SK-N-SH treated with all-trans-retinoic acid at 6 μM for 48 hours (cell line): ENCODE results near the gene CLEC16A.

Experiments used
- ATAC-seq: fragments of 200-7000 bp; cut with Tn5 transposase; 3 replicates; pipeline ENCODE4 v1.9.1; 2020; ENCODE audit warnings: mild to moderate bottlenecking, moderate library complexity
- ARNTL ChIP-seq: fragments of 450-650 bp; formaldehyde crosslinking; IDR thresholded peaks from 2 replicates; pipeline ENCODE4 v1.5.0; 2020; ENCODE audit warnings: low read depth, mild to moderate bottlenecking, moderate library complexity, borderline replicate concordance
- BACH2 ChIP-seq: fragments of 250-450 bp; sonication (Bioruptor Pico); IDR thresholded peaks from 2 replicates; pipeline ENCODE4 v1.9.0; 2021; ENCODE audit warnings: mild to moderate bottlenecking, borderline replicate concordance
- CREB5 ChIP-seq: fragments of 250-450 bp; sonication (Bioruptor Pico); IDR thresholded peaks from 2 replicates; pipeline ENCODE4 v1.5.1; 2020; ENCODE audit warnings: low read depth, mild to moderate bottlenecking, moderate library complexity
- CSDC2 ChIP-seq: fragments of 250-450 bp; sonication (Bioruptor Pico); IDR thresholded peaks from 2 replicates; pipeline ENCODE4 v1.5.0; 2020; ENCODE audit warnings: mild to moderate bottlenecking, moderate library complexity
- ESRRG ChIP-seq: fragments of 250-450 bp; sonication (Bioruptor Pico); IDR thresholded peaks from 2 replicates; pipeline ENCODE4 v1.6.1; 2021; ENCODE audit warnings: mild to moderate bottlenecking
- GLIS3 ChIP-seq: fragments of 250-450 bp; sonication (Bioruptor Pico); IDR thresholded peaks from 2 replicates; pipeline ENCODE4 v1.5.0; 2020; ENCODE audit warnings: mild to moderate bottlenecking, moderate library complexity
- ISL1 ChIP-seq: fragments of 250-450 bp; sonication (Bioruptor Pico); IDR thresholded peaks from 2 replicates; pipeline ENCODE4 v2.1.2; 2022; ENCODE audit warnings: mild to moderate bottlenecking, moderate library complexity
- OSR1 ChIP-seq: fragments of 250-450 bp; sonication (Bioruptor Pico); IDR thresholded peaks from 2 replicates; pipeline ENCODE4 v1.8.0; 2022; ENCODE audit warnings: moderate library complexity, mild to moderate bottlenecking, inconsistent platforms
- PPARA ChIP-seq: fragments of 250-450 bp; sonication (Bioruptor Pico); IDR thresholded peaks from 2 replicates; pipeline ENCODE4 v1.5.0; 2020; ENCODE audit warnings: mild to moderate bottlenecking, borderline replicate concordance
- RARB ChIP-seq: fragments of 250-450 bp; sonication (Bioruptor Pico); IDR thresholded peaks from 2 replicates; pipeline ENCODE4 v1.8.0; 2021; ENCODE audit warnings: mild to moderate bottlenecking, moderate library complexity
- SNAI2 ChIP-seq: fragments of 250-450 bp; sonication (Bioruptor Pico); IDR thresholded peaks from 2 replicates; pipeline ENCODE4 v1.5.0; 2020; ENCODE audit warnings: mild to moderate bottlenecking, moderate library complexity
- TCF4 ChIP-seq: fragments of 250-450 bp; sonication (Bioruptor Pico); IDR thresholded peaks from 2 replicates; pipeline ENCODE4 v1.8.0; 2021; ENCODE audit warnings: mild to moderate bottlenecking, moderate library complexity, borderline replicate concordance
- TOX ChIP-seq: fragments of 250-450 bp; sonication (Bioruptor Pico); IDR thresholded peaks from 2 replicates; pipeline ENCODE4 v1.8.0; 2021; ENCODE audit warnings: mild to moderate bottlenecking, moderate library complexity, borderline replicate concordance
- TSHZ2 ChIP-seq: fragments of 250-450 bp; sonication (Bioruptor Pico); IDR thresholded peaks from 2 replicates; pipeline ENCODE4 v1.5.0; 2020; ENCODE audit warnings: mild to moderate bottlenecking, moderate library complexity
- ZC3H10 ChIP-seq: fragments of 250-450 bp; sonication (Bioruptor Pico); IDR thresholded peaks from 2 replicates; pipeline ENCODE4 v1.5.1; 2021; ENCODE audit warnings: mild to moderate bottlenecking, moderate library complexity
- ZFP3 ChIP-seq: fragments of 250-450 bp; sonication (Bioruptor Pico); IDR thresholded peaks from 2 replicates; pipeline ENCODE4 v1.5.0; 2020; ENCODE audit warnings: mild to moderate bottlenecking, moderate library complexity
- ZFP30 ChIP-seq: fragments of 450-650 bp; formaldehyde crosslinking; IDR thresholded peaks from 2 replicates; pipeline ENCODE4 v1.5.0; 2022; ENCODE audit warnings: mild to moderate bottlenecking, moderate library complexity
- ZNF565 ChIP-seq: fragments of 450-650 bp; formaldehyde crosslinking; conservative IDR thresholded peaks from 2 replicates; pipeline ENCODE4 v1.5.0; 2020; ENCODE audit warnings: low read depth, mild to moderate bottlenecking, moderate library complexity
- ZNF70 ChIP-seq: fragments of 450-650 bp; formaldehyde crosslinking; IDR thresholded peaks from 2 replicates; pipeline ENCODE4 v1.5.0; 2020; ENCODE audit warnings: mild to moderate bottlenecking, moderate library complexity
- ZNF8 ChIP-seq: fragments of 450-650 bp; formaldehyde crosslinking; IDR thresholded peaks from 2 replicates; pipeline ENCODE4 v1.5.0; 2020; ENCODE audit warnings: mild to moderate bottlenecking, moderate library complexity
- TF ChIP-seq, protein P1 (sequence below): fragments of 250-450 bp; sonication (Bioruptor Pico); IDR thresholded peaks from 2 replicates; pipeline ENCODE4 v1.8.0; 2020; ENCODE audit warnings: mild to moderate bottlenecking, moderate library complexity, borderline replicate concordance
- TF ChIP-seq, protein P2 (sequence below): fragments of 250-450 bp; sonication (Bioruptor Pico); IDR thresholded peaks from 2 replicates; pipeline ENCODE4 v1.5.1; 2021; ENCODE audit warnings: mild to moderate bottlenecking, moderate library complexity
- TF ChIP-seq, protein P3 (sequence below): fragments of 250-450 bp; sonication (Bioruptor Pico); IDR thresholded peaks from 2 replicates; pipeline ENCODE4 v1.8.0; 2021; ENCODE audit warnings: low read depth, mild to moderate bottlenecking, moderate library complexity, borderline replicate concordance

CLEC16A gene

GRCh38 chr16:11138022-11138768, 193.8 kb downstream of the CLEC16A start:
- TF ChIP-seq ARNTL (CRISPR knock-in tag) (no peak), TSHZ2 (no peak), TCF4 (CRISPR knock-in tag) (no peak), ZFP3 (CRISPR knock-in tag) (no peak), SNAI2 (CRISPR knock-in tag) (no peak), ZFP30 (CRISPR knock-in tag) (no peak), ZNF565 (CRISPR knock-in tag) (no peak), ESRRG (CRISPR knock-in tag) (no peak), BACH2 (no peak), CREB5 (CRISPR knock-in tag) (no peak), CSDC2 (CRISPR knock-in tag) (no peak), PPARA (CRISPR knock-in tag) (no peak), ZNF70 (CRISPR knock-in tag) (no peak), OSR1 (CRISPR knock-in tag) (no peak), ISL1 (no peak), RARB (no peak), GLIS3 (CRISPR knock-in tag) (no peak)
- TF ChIP-seq, protein P1, sequence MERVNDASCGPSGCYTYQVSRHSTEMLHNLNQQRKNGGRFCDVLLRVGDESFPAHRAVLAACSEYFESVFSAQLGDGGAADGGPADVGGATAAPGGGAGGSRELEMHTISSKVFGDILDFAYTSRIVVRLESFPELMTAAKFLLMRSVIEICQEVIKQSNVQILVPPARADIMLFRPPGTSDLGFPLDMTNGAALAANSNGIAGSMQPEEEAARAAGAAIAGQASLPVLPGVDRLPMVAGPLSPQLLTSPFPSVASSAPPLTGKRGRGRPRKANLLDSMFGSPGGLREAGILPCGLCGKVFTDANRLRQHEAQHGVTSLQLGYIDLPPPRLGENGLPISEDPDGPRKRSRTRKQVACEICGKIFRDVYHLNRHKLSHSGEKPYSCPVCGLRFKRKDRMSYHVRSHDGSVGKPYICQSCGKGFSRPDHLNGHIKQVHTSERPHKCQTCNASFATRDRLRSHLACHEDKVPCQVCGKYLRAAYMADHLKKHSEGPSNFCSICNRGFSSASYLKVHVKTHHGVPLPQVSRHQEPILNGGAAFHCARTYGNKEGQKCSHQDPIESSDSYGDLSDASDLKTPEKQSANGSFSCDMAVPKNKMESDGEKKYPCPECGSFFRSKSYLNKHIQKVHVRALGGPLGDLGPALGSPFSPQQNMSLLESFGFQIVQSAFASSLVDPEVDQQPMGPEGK (CRISPR knock-in tag): no peak
- TF ChIP-seq, protein P2, sequence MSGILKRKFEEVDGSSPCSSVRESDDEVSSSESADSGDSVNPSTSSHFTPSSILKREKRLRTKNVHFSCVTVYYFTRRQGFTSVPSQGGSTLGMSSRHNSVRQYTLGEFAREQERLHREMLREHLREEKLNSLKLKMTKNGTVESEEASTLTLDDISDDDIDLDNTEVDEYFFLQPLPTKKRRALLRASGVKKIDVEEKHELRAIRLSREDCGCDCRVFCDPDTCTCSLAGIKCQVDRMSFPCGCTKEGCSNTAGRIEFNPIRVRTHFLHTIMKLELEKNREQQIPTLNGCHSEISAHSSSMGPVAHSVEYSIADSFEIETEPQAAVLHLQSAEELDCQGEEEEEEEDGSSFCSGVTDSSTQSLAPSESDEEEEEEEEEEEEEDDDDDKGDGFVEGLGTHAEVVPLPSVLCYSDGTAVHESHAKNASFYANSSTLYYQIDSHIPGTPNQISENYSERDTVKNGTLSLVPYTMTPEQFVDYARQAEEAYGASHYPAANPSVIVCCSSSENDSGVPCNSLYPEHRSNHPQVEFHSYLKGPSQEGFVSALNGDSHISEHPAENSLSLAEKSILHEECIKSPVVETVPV (CRISPR knock-in tag): no peak
- TF ChIP-seq, protein P3, sequence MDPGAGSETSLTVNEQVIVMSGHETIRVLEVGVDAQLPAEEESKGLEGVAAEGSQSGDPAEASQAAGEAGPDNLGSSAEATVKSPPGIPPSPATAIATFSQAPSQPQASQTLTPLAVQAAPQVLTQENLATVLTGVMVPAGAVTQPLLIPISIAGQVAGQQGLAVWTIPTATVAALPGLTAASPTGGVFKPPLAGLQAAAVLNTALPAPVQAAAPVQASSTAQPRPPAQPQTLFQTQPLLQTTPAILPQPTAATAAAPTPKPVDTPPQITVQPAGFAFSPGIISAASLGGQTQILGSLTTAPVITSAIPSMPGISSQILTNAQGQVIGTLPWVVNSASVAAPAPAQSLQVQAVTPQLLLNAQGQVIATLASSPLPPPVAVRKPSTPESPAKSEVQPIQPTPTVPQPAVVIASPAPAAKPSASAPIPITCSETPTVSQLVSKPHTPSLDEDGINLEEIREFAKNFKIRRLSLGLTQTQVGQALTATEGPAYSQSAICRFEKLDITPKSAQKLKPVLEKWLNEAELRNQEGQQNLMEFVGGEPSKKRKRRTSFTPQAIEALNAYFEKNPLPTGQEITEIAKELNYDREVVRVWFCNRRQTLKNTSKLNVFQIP (CRISPR knock-in tag): no peak
- ATAC-seq: no peak

DNA sequence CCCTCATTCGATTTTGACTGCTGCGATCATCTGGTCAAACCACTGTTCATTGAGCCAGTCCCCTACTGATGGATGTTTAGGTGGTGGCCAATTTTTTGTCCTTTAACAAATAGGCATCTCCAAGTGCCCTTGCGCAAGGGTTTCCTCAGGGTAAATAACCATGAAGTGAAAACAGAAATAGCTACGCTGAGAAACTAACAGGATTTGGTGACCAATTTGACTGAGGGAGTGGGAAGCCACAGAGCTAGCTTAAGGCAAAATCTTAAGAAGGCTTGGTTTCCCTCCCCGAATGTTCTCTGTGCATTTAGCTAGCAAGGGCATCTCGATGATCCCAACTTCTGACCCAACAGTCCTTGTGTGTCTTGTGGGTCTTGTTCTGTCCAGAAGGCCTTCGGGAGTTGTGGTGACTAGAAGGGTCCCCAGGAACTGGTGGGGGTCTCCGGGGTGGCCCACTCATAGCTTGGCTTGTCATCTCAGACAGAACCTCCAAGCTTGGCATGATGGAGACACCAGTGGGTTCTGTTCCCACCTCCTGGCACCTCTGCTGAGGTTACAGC, 194.5 kb downstream of the CLEC16A start:
- no peak for ATAC-seq
- TF ChIP-seq SNAI2 (CRISPR knock-in tag) (no peak), TCF4 (CRISPR knock-in tag) (no peak), TOX (no peak), ZNF8 (no peak), CREB5 (CRISPR knock-in tag) (no peak), ISL1 (no peak), RARB (no peak), ZNF70 (CRISPR knock-in tag) (no peak), TSHZ2 (no peak), ZC3H10 (no peak), ARNTL (CRISPR knock-in tag) (no peak), ZFP3 (CRISPR knock-in tag) (no peak), ZNF565 (CRISPR knock-in tag) (no peak), ESRRG (CRISPR knock-in tag) (no peak)
- TF ChIP-seq, protein P1 (CRISPR knock-in tag): no peak
